ENCODE measurements around the gene AACS. TPM values are rescaled to one million over a fixed set of nuclear protein-coding genes. Genes with fewer than 3 reads are reported as not detected.
A peak's percentile ranks its signal among the peaks of the same experiment; 100 is the strongest.
"Not testable (repeated sequence)": the region's sequence is repeated elsewhere in the genome, so short reads cannot be mapped to it uniquely, and the experiment has no call there.

AACS gene
- total RNA-seq, 2 experiments from 2014 or later: 16.0 to 17.0 TPM

DNA sequence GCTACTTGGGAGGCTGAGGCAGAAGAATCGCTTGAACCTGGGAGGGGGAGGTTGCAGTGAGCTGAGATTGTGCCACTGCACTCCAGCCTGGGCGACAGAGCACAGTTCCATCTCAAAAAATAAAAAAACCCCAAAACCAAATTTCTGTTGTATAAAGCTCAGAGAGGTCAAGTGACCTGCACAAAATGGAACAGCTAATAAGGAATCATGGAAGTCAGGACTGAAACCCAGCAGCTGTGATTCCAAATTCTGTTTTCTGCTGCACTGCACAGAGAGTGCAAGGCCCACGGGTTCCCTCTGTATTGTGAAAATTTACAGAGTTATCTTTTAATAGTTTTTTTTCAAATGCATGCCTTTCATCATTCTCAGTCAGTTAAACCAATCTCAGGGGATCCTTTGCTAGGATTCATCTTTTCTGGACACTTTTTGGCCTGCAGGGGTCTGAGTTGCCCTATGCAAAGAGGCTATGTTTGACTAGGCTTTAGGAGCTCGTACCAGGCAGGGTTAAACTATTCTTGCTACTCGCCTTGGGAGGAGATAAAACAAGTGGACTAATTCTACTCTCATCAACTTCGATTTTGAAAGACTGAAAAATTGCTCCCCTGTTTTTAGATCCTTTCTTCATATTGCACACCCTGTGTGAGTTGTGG is 26.1 kb upstream of the AACS start:
- Mint-ChIP-seq H3K4me3 (no peak overlapping the region), H3K27ac (no peak overlapping the region)

DNA sequence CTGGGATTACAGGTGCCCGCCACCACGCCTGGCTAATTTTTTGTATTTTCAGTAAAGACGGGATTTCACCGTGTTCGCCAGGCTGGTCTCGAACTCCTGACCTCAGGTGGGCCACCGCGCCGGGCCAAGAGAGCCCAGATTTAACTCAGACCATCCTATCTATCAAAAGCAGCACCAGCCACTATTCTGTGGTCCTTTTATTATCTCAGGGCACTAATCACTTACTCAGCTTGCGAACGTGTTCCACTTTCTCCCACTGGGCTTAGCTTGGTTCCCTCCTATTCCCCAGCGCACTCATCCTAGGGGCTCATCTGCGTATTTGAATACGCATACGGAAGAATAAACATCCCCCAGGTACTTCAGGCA is 16.2 kb upstream of the AACS start:
- Mint-ChIP-seq H3K9me3 (no peaks in the 10 kb centered on the region), H3K4me3 (peak overlapping the region; percentile 80), H3K27me3 (no peaks in the 10 kb centered on the region)

More for the DNA sequence above, 26.1 kb upstream of the AACS start:
- H3K9me3 Mint-ChIP-seq: peaks cover 5% of the 10 kb centered on the region
- no peaks in the 10 kb centered on the region for H3K36me3 Mint-ChIP-seq
- H3K4me1 Mint-ChIP-seq: no peaks in the 10 kb centered on the region
- DNase-seq: no peak
- no peaks in the 10 kb centered on the region for H3K27me3 Mint-ChIP-seq

DNA sequence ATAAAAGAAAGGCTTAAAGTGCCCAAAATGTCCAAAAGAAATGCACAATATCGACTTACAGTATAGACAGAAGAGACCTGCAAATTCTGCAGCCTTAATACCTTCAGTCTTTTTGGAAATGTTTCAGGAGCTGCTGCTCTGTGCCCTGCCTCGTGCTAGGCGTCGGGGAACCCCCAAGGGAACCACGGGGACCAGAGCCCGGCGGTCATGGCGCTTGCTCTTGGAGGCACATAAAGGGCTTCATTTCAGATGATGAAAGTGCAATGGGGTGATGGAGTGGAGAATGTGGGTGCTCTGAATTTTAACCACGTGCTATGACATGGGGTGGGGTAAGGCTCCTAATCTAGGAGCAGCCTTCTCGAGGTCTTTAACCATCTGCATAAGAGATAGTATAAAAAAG is 14.8 kb upstream of the AACS start:
- Mint-ChIP-seq H3K4me1 (peaks cover 5% of the 10 kb centered on the region), H3K27me3 (no peaks in the 10 kb centered on the region), H3K9me3 (no peaks in the 10 kb centered on the region), H3K36me3 (no peaks in the 10 kb centered on the region), H3K27ac (no peak overlapping the region), H3K4me3 (peak overlapping the region; percentile 7)
- peak; percentile 24 for DNase-seq

More for the DNA sequence above, 16.2 kb upstream of the AACS start:
- no peaks in the 10 kb centered on the region for H3K36me3 Mint-ChIP-seq
- peak overlapping the region; percentile 70 for H3K27ac Mint-ChIP-seq
- H3K4me1 Mint-ChIP-seq: peaks cover 5% of the 10 kb centered on the region
- no peak for DNase-seq

DNA sequence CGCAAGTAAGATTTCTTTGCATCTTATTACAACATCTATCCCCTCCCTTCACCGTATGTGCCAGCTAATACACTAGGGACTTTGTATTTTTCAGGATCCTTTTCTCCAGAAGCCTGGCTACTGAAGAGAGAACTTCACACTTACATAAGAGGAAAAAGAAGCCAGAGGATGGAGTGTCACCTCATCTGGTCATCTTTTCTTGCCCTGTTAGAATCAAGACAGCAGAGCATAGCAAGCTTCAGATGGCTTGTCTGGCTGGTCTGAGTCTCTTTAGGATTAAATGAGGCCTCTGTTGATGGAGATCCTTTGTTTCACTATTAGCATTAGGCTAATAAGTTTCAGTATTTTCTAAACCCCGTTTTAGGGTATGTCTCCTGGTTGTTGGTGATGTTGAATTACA is 14.4 kb upstream of the AACS start:
- Mint-ChIP-seq H3K27ac (no peak overlapping the region), H3K27me3 (no peaks in the 10 kb centered on the region), H3K4me3 (no peak overlapping the region), H3K9me3 (no peaks in the 10 kb centered on the region), H3K36me3 (no peaks in the 10 kb centered on the region), H3K4me1 (peaks cover 5% of the 10 kb centered on the region)
- DNase-seq: no peak

DNA sequence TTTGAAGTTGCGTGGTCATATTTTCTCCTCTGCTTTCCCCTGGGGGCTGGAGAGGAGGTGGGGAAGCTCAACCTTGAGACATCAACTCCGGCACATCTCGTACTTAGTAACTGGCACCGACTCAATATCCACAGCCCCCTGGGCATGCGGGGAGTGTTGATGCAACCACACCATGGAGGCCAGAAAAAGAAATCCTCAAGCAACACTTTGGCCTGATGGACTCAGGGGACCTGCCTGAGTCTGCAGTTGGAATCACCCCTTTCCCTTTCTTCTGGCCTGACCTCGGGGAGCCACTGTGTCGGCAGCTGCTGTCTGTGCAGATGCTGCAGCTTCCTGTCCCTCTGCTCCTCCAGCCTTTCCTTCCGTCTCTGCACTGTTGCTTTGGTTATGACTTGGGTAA is 11.4 kb upstream of the AACS start:
- DNase-seq: no peak
- no peaks in the 10 kb centered on the region for H3K36me3 Mint-ChIP-seq

DNA sequence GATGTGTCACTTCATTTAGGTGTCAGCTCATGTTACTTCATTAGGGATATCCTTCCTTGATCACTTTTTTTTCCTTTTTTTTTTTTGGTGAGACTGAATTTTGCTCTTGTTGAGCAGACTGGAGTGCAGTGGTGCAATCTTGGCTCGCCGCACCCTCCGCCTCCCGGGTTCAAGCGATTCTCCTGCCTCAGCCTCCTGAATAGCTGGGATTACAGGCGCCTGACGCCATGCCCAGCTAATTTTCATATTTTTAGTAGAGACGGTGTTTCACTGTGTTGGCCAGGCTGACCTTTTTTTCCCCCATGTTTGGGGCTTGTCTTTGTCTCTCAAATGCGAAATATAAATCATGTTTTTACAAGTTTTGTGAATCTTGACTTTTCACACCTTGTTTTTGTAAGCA is 9.6 kb upstream of the AACS start:
- DNase-seq: no peak
- no peaks in the 10 kb centered on the region for H3K36me3 Mint-ChIP-seq
- peaks cover 3% of the 10 kb centered on the region for H3K27me3 Mint-ChIP-seq
- H3K27ac Mint-ChIP-seq: no peak overlapping the region
- H3K4me1 Mint-ChIP-seq: peaks cover 2% of the 10 kb centered on the region
- no peak overlapping the region for H3K4me3 Mint-ChIP-seq
- H3K9me3 Mint-ChIP-seq: no peaks in the 10 kb centered on the region

More for the DNA sequence above, 11.4 kb upstream of the AACS start:
- no peak overlapping the region for H3K4me3 Mint-ChIP-seq
- H3K9me3 Mint-ChIP-seq: no peaks in the 10 kb centered on the region
- peaks cover 3% of the 10 kb centered on the region for H3K27me3 Mint-ChIP-seq
- peaks cover 5% of the 10 kb centered on the region for H3K4me1 Mint-ChIP-seq
- no peak overlapping the region for H3K27ac Mint-ChIP-seq

DNA sequence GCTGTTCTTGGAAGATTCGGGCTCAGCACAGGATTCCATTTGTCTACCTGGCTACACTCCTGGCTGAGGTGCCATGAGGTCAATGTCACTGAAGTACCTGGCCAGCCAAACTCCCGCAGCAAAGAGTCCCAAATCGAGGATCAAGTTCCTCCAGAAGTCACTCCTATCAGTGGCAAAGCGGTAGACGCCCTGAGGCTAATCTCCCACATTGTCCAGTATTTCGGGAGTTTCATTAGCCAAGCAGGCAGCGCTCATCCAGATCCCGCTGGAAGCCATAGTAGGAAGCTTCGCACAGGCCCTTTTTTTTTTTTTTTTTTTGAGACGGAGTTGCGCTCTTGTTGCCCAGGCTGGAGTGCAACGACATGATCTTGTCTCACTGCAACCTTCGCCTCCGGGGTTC is 8.9 kb upstream of the AACS start:
- H3K9me3 Mint-ChIP-seq: peaks cover under 1% of the 10 kb centered on the region

GRCh38 chr12:125057708-125058107 is 7.5 kb upstream of the AACS start:
- H3K4me1 Mint-ChIP-seq: no peaks in the 10 kb centered on the region
- no peak overlapping the region for H3K4me3 Mint-ChIP-seq
- DNase-seq: no peak
- no peaks in the 10 kb centered on the region for H3K36me3 Mint-ChIP-seq
- peaks cover 3% of the 10 kb centered on the region for H3K9me3 Mint-ChIP-seq
- no peak overlapping the region for H3K27ac Mint-ChIP-seq
- peaks cover 3% of the 10 kb centered on the region for H3K27me3 Mint-ChIP-seq

More for the DNA sequence above, 8.9 kb upstream of the AACS start:
- no peak for DNase-seq
- Mint-ChIP-seq H3K27ac (no peak overlapping the region), H3K4me1 (no peaks in the 10 kb centered on the region), H3K27me3 (peaks cover 3% of the 10 kb centered on the region), H3K36me3 (no peaks in the 10 kb centered on the region), H3K4me3 (no peak overlapping the region)

- H3K4me3 Mint-ChIP-seq: no peak overlapping the region
- H3K4me1 Mint-ChIP-seq: peaks cover 6% of the 10 kb centered on the region
- DNase-seq: no peak
- no peak overlapping the region for H3K27ac Mint-ChIP-seq
- H3K36me3 Mint-ChIP-seq: no peaks in the 10 kb centered on the region
- H3K27me3 Mint-ChIP-seq: peaks cover 8% of the 10 kb centered on the region
- H3K9me3 Mint-ChIP-seq: peaks cover 3% of the 10 kb centered on the region
These were observed 4.0 kb upstream of the AACS start for GRCh38 chr12:125061229-125061628.

DNA sequence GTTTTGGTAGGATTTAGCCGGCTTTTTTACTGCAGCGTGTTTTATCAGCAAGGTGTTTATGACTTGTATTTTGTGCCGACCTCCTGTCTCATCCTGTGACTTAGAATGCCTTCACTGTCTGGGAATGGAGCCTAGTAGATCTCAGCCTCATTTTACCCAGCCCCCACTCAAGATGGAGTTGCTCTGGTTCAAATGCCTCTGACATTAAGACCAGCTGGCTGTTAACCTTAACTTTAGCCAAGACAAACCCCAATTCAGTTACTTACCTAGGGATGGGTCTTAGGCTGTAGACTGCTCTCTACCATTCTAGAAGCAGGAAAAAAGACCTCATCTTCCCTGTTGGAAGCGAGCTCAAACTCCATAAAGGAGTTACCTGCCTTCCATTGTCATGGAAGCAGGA is 1.7 kb upstream of the AACS start:
- H3K27ac Mint-ChIP-seq, H3K4me3 Mint-ChIP-seq, H3K9me3 Mint-ChIP-seq, DNase-seq, H3K36me3 Mint-ChIP-seq, H3K27me3 Mint-ChIP-seq: not testable (repeated sequence)
- H3K4me1 Mint-ChIP-seq: peaks cover 16% of the 10 kb centered on the region

GRCh38 chr12:125064492-125064891 is 743 bp upstream of the AACS start:
- no peak for DNase-seq
- peak overlapping the region; percentile 74 for H3K4me3 Mint-ChIP-seq
- peaks cover 3% of the 10 kb centered on the region for H3K9me3 Mint-ChIP-seq
- H3K36me3 Mint-ChIP-seq: no peaks in the 10 kb centered on the region
- H3K27ac Mint-ChIP-seq: no peak overlapping the region
- H3K4me1 Mint-ChIP-seq: peaks cover 17% of the 10 kb centered on the region
- peaks cover 5% of the 10 kb centered on the region for H3K27me3 Mint-ChIP-seq

DNA sequence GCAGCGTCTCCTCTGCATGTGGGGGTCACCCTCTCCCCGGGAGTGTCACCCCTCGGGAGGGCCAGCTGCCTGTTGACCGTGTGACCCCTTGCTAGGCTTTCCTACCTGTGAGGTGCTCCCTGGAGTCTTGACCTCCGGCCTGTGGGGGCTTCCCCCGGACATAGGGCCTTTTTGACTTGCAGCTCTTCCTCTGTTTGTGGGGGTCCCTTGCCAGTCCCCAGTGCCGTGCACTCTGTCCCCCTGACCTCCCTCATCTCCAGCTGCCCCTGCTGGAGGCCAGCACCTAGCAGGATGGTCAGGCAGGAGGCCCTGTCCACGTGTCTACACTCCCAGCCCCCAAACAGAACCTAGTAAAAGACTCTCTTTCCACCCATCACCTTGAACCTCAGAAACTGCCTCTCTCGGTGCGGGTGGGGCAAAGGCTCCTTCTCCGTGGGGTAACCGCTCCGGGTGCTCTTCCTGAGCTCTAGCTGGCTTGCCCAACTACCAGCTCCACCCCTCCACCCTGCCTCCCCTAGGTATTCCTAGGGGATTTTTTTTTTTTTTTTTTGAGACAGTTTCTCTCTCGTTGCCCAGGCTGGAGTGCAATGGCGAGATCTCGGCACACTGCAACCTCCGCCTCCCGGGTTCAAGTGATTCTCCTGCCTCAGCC is 810 bp downstream of the AACS start:
- peak overlapping the region; percentile 88 for H3K4me3 Mint-ChIP-seq
- peaks cover 3% of the 10 kb centered on the region for H3K9me3 Mint-ChIP-seq
- no peaks in the 10 kb centered on the region for H3K36me3 Mint-ChIP-seq
- no peak for DNase-seq
- H3K4me1 Mint-ChIP-seq: peaks cover 17% of the 10 kb centered on the region
- peak overlapping the region; percentile 36 for H3K27ac Mint-ChIP-seq
- peaks cover 5% of the 10 kb centered on the region for H3K27me3 Mint-ChIP-seq

DNA sequence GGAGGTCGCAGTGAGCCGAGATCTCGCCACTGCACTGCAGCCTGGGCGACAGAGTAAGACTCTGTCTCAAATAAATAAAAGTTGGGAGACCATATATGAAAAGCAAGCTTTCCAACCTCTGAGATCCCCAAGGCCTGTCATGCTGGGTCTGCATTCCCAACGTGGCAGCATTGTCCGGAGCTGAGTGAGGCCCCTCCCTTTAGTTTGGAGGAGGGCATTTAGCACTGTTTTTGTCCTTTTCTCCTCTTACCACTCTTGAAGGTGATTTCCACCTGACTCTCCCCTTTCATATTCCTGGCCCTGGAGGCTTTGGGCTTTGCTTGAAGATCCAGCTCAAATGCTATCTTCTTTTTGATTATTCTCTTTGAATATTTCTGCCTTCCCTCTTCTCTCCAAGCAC is 3.2 kb downstream of the AACS start:
- no peak overlapping the region for H3K27ac Mint-ChIP-seq

GRCh38 chr12:125069616-125070015 is 4.4 kb downstream of the AACS start:
- H3K27ac Mint-ChIP-seq: no peak overlapping the region
- H3K36me3 Mint-ChIP-seq: peaks cover 5% of the 10 kb centered on the region
- H3K9me3 Mint-ChIP-seq: no peaks in the 10 kb centered on the region
- peaks cover 19% of the 10 kb centered on the region for H3K4me1 Mint-ChIP-seq
- DNase-seq: no peak
- H3K4me3 Mint-ChIP-seq: no peak overlapping the region
- no peaks in the 10 kb centered on the region for H3K27me3 Mint-ChIP-seq

More for the DNA sequence above, 3.2 kb downstream of the AACS start:
- no peak overlapping the region for H3K4me3 Mint-ChIP-seq
- peaks cover 3% of the 10 kb centered on the region for H3K27me3 Mint-ChIP-seq
- no peak for DNase-seq
- H3K4me1 Mint-ChIP-seq: peaks cover 17% of the 10 kb centered on the region
- no peaks in the 10 kb centered on the region for H3K9me3 Mint-ChIP-seq
- no peaks in the 10 kb centered on the region for H3K36me3 Mint-ChIP-seq

GRCh38 chr12:125070112-125070511 is 4.9 kb downstream of the AACS start:
- no peaks in the 10 kb centered on the region for H3K27me3 Mint-ChIP-seq
- peaks cover 5% of the 10 kb centered on the region for H3K36me3 Mint-ChIP-seq
- H3K27ac Mint-ChIP-seq: no peak overlapping the region
- peaks cover 19% of the 10 kb centered on the region for H3K4me1 Mint-ChIP-seq
- H3K9me3 Mint-ChIP-seq: no peaks in the 10 kb centered on the region
- no peak for DNase-seq
- no peak overlapping the region for H3K4me3 Mint-ChIP-seq

Measured in activated naive CD8-positive, alpha-beta T cell treated with anti-CD3 and anti-CD28 coated beads for 36 hours (primary cell).